HCT116 (cell line): Measurements from ENCODE around the gene KLF3. TPM values are rescaled to one million over a fixed set of nuclear protein-coding genes. Genes with fewer than 3 reads are reported as not detected.

Source experiments
- ATAC-seq: fragments of 200-7000 bp; cut with Tn5 transposase; 2 replicates; pipeline ENCODE4 v1.9.1; 2020; ENCODE audit warnings: mild to moderate bottlenecking, moderate library complexity
- BruUV-seq: library from RNA; stranded (reverse); fragments of 400-500 nt; replicated peaks from 2 replicates; lab custom pipeline; 2021; lab: Mats Ljungman, UMichigan
- CTCF ChIA-PET: fragments of 300-600 bp; sonication (Branson Sonifier 250); formaldehyde crosslinking; loops from one replicate; lab custom pipeline; 2021; ENCODE audit warnings: antibody characterized with exemption; lab: Charles Lee
- POLR2A ChIA-PET: fragments of 300-600, 350-600 bp; sonication (Branson Sonifier 250); formaldehyde crosslinking; loops from one replicate; lab custom pipeline; 2021; ENCODE audit warnings: antibody characterized with exemption; lab: Charles Lee
- RAD21 ChIA-PET, 2 experiments: fragments of 300-600 bp; sonication (Branson Sonifier 250); formaldehyde crosslinking; loops; one replicate each; lab custom pipeline; 2023; ENCODE audit warnings: low total read pairs in 2 of 2; ENCODE audit not compliant: uncharacterized antibody in 2 of 2, unreplicated experiment in 2 of 2, low non-redundant PET in 1 of 2; lab: Charles Lee
- DNase-seq: peaks from one replicate; pipeline ENCODE4 v3.0.0-alpha.2; 2010; ENCODE audit warnings: low read depth, low spot score
- H2AFZ ChIP-seq: fragments of 200-600 bp; shearing (Covaris generic), sonication (generic); 2 replicates; pipeline ENCODE4 v1.6.1; 2017; ENCODE audit warnings: low read depth, mixed run types, mixed read lengths, antibody characterized with exemption, low read length; ENCODE audit not compliant: poor library complexity, severe bottlenecking
- H3K27ac ChIP-seq: 2 replicates; pipeline ENCODE4 v1.5.1; 2012; ENCODE audit warnings: low read depth, low read length
- H3K27me3 ChIP-seq: fragments of 200-600 bp; sonication (generic); 2 replicates; pipeline ENCODE4 v1.6.1; 2016; ENCODE audit warnings: mixed run types, low read length, mixed read lengths; ENCODE audit not compliant: insufficient read depth
- H3K36me3 ChIP-seq, 2 experiments: fragments of 200-500 bp in 1 of 2; fragments of 200-600 bp in 1 of 2; sonication (Bioruptor generic) in 1 of 2; sonication (generic) in 1 of 2; 2 replicates each; pipeline versions ENCODE4 v1.5.1 to v1.6.1; 2014 to 2016; ENCODE audit warnings: low read length in 2 of 2, inconsistent platforms in 1 of 2, mixed read lengths in 1 of 2, mixed run types in 1 of 2; ENCODE audit not compliant: insufficient read depth in 2 of 2, control insufficient read depth in 1 of 2
- H3K4me1 ChIP-seq, 2 experiments: fragments of 200-600 bp in 1 of 2; sonication (generic) in 1 of 2; 2 replicates each; pipeline versions ENCODE4 v1.5.1 to v1.6.1; 2012 to 2017; ENCODE audit warnings: low read length in 2 of 2, inconsistent platforms in 1 of 2, mild to moderate bottlenecking in 1 of 2, mixed read lengths in 1 of 2, mixed run types in 1 of 2, moderate library complexity in 1 of 2; ENCODE audit not compliant: insufficient read depth in 2 of 2, control insufficient read depth in 1 of 2
- H3K4me2 ChIP-seq: fragments of 200-600 bp; sonication (generic); 2 replicates; pipeline ENCODE4 v1.6.1; 2017; ENCODE audit warnings: mixed run types, low read length, mixed read lengths
- H3K4me3 ChIP-seq, 2 experiments: fragments of 200-600 bp in 1 of 2; sonication (generic) in 1 of 2; replicated peaks in 1 of 2; 2 replicates each; pipeline ENCODE4 v1.5.1; 2011 to 2016; ENCODE audit warnings: low read length in 2 of 2, control low read depth in 1 of 2, low read depth in 1 of 2, mild to moderate bottlenecking in 1 of 2, mixed read lengths in 1 of 2, mixed run types in 1 of 2
- H3K79me2 ChIP-seq: fragments of 200-600 bp; sonication (generic); 2 replicates; pipeline ENCODE4 v1.6.1; 2017; ENCODE audit warnings: mild to moderate bottlenecking, mixed run types, low read length, moderate library complexity, mixed read lengths; ENCODE audit not compliant: insufficient read depth
- H3K9ac ChIP-seq: fragments of 200-600 bp; sonication (generic); 2 replicates; pipeline ENCODE4 v1.6.1; 2016; ENCODE audit warnings: low read length, mixed read lengths
- H3K9me2 ChIP-seq: fragments of 200-600 bp; sonication (generic), shearing (Covaris generic); 2 replicates; pipeline ENCODE4 v1.6.1; 2017; ENCODE audit warnings: mixed run types, mild to moderate bottlenecking, moderate library complexity; ENCODE audit not compliant: insufficient read depth
- H3K9me3 ChIP-seq, 2 experiments: fragments of 200-500 bp in 1 of 2; fragments of 200-600 bp in 1 of 2; sonication (Bioruptor generic) in 1 of 2; sonication (generic) in 1 of 2; 2 replicates each; pipeline ENCODE4 v1.6.1; 2014 to 2017; ENCODE audit warnings: low read length in 2 of 2, mixed read lengths in 2 of 2, inconsistent platforms in 1 of 2, low read depth in 1 of 2, mild to moderate bottlenecking in 1 of 2, mixed run types in 1 of 2, moderate library complexity in 1 of 2; ENCODE audit not compliant: control insufficient read depth in 1 of 2, insufficient read depth in 1 of 2
- H4K20me1 ChIP-seq: fragments of 200-600 bp; sonication (generic), shearing (Covaris generic); 2 replicates; pipeline ENCODE4 v1.6.1; 2017; ENCODE audit warnings: mixed run types, mild to moderate bottlenecking, moderate library complexity; ENCODE audit not compliant: insufficient read depth
- CBX3 ChIP-seq: IDR thresholded peaks from 2 replicates; pipeline ENCODE4 v1.6.1; 2012; ENCODE audit warnings: low read depth
- CEBPB ChIP-seq: IDR thresholded peaks from 2 replicates; pipeline ENCODE4 v1.6.1; 2012; ENCODE audit warnings: low read depth
- CTCF ChIP-seq, 3 experiments: fragments of 200-600 bp in 1 of 3; sonication (generic) in 1 of 3; IDR thresholded peaks in 2 of 3; conservative IDR thresholded peaks in 1 of 3; 2 replicates each; pipeline ENCODE4 v1.5.1; 2012 to 2017; ENCODE audit warnings: low read depth in 2 of 3, low read length in 2 of 3, antibody characterized with exemption in 1 of 3, borderline replicate concordance in 1 of 3, control low read depth in 1 of 3, mild to moderate bottlenecking in 1 of 3, mixed read lengths in 1 of 3, mixed run types in 1 of 3, moderate library complexity in 1 of 3; ENCODE audit not compliant: insufficient read depth in 1 of 3
- EGR1 ChIP-seq: IDR thresholded peaks from 2 replicates; pipeline ENCODE4 v1.6.1; 2012; ENCODE audit warnings: low read depth
- ELF1 ChIP-seq: IDR thresholded peaks from 2 replicates; pipeline ENCODE4 v1.6.1; 2012; ENCODE audit warnings: low read depth, borderline replicate concordance
- EZH2 ChIP-seq: fragments of 200-600 bp; sonication (generic); IDR thresholded peaks from 2 replicates; pipeline ENCODE4 v1.6.1; 2017; ENCODE audit warnings: antibody characterized with exemption, mixed run types
- EZH2phosphoT487 ChIP-seq: fragments of 200-600 bp; IDR thresholded peaks from 2 replicates; pipeline ENCODE4 v1.6.1; 2018; ENCODE audit warnings: antibody characterized with exemption, borderline replicate concordance
- FOSL1 ChIP-seq: IDR thresholded peaks from 2 replicates; pipeline ENCODE4 v1.6.1; 2012; ENCODE audit warnings: low read depth
- JUND ChIP-seq: IDR thresholded peaks from 2 replicates; pipeline ENCODE4 v1.6.1; 2012
- MAX ChIP-seq: IDR thresholded peaks from 2 replicates; pipeline ENCODE4 v1.6.1; 2012
- POLR2AphosphoS5 ChIP-seq: IDR thresholded peaks from 2 replicates; pipeline ENCODE4 v1.6.1; 2011; ENCODE audit warnings: mild to moderate bottlenecking, low read depth, low read length, moderate library complexity
- RAD21 ChIP-seq: IDR thresholded peaks from 2 replicates; pipeline ENCODE4 v1.6.1; 2012; ENCODE audit warnings: low read depth, mild to moderate bottlenecking
- REST ChIP-seq: IDR thresholded peaks from 2 replicates; pipeline ENCODE4 v1.6.1; 2012; ENCODE audit warnings: low read depth
- SIN3A ChIP-seq: IDR thresholded peaks from 2 replicates; pipeline ENCODE4 v1.6.1; 2012; ENCODE audit warnings: low read depth
- SP1 ChIP-seq: IDR thresholded peaks from 2 replicates; pipeline ENCODE4 v1.6.1; 2012; ENCODE audit warnings: low read depth
- SRF ChIP-seq: IDR thresholded peaks from 2 replicates; pipeline ENCODE4 v1.6.1; 2012; ENCODE audit warnings: low read depth
- TCF7L2 ChIP-seq: IDR thresholded peaks from 2 replicates; pipeline ENCODE4 v1.7.0; 2011; ENCODE audit warnings: borderline replicate concordance, inconsistent platforms; ENCODE audit not compliant: insufficient read depth, insufficient read length; ENCODE audit errors: extremely low read depth
- YY1 ChIP-seq: IDR thresholded peaks from 2 replicates; pipeline ENCODE4 v1.6.1; 2011; ENCODE audit warnings: low read length, low read depth, moderate library complexity, mild to moderate bottlenecking; ENCODE audit not compliant: insufficient replicate concordance; ENCODE audit errors: extremely low read depth
- ZFX ChIP-seq: fragments of 450-650 bp; IDR thresholded peaks from 2 replicates; pipeline ENCODE4 v1.6.1; 2017
- ZNF274 ChIP-seq: fragments of 200-500 bp; sonication (Bioruptor generic); IDR thresholded peaks from 2 replicates; pipeline ENCODE4 v1.6.1; 2014; ENCODE audit warnings: mild to moderate bottlenecking, low read depth, low read length, inconsistent platforms
- intact Hi-C: fragments of 100-400 bp; cut with micrococcal nuclease; formaldehyde crosslinking; loops from 2 replicates; pipeline ENCODE4 v1.10.0; 2022
- total RNA-seq: library from RNA; stranded (reverse); gene quantifications from one replicate; pipeline ENCODE4 v1.2.1, GENCODE V29; 2021; ENCODE audit not compliant: unreplicated experiment

The KLF3 gene
- total RNA-seq, 1 experiment from 2014 or later = 44.2 TPM

GRCh38 chr4:38734446-38734845 is 70.4 kb downstream of the KLF3 start:
- ChIA-PET RAD21 (no interaction called here), CTCF (interaction anchor here (1.0 kb wide), 1 partner anchor 554 kb away, joined by 4 read pairs; no protein-coding TSS in a partner anchor), POLR2A (no interaction called here)
- intact Hi-C loops = no loop called here
- Histone ChIP-seq H3K9me3 (no peaks in the 10 kb centered on the region; a peak in 1 of 4 replicates), H3K27me3 (no peaks in the 10 kb centered on the region), H3K4me2 (no peak overlapping the region), H2AFZ (no peak overlapping the region), H3K36me3 (no peaks in the 10 kb centered on the region), H3K9me2 (no peaks in the 10 kb centered on the region), H3K9ac (no peak overlapping the region), H3K4me3 (no peak overlapping the region), H3K79me2 (no peaks in the 10 kb centered on the region), H3K27ac (no peak overlapping the region), H3K4me1 (peaks cover 4 to 10% of the 10 kb centered on the region in 2 experiments; a peak in 2 of 4 replicates), H4K20me1 (no peaks in the 10 kb centered on the region)
- TF ChIP-seq CEBPB (no peak), EZH2phosphoT487 (no peak), RAD21 (no peak), SIN3A (no peak), ZNF274 (no peak), ELF1 (no peak), POLR2AphosphoS5 (no peak), FOSL1 (no peak), ZFX (no peak), YY1 (no peak), SRF (no peak), CBX3 (no peak), CTCF (IDR thresholded peaks at IDR 0.05 in 2 of 3, conservative IDR thresholded peaks at IDR 0.05 in 1 of 3; ENCODE audit: borderline replicate concordance in 1 of 3, insufficient read depth in 1 of 3, low read depth in 2 of 3, low read length in 2 of 3) (no peak), JUND (no peak), EGR1 (no peak), EZH2 (no peak), MAX (no peak), REST (no peak), SP1 (no peak), TCF7L2 (no peak)
- no TSS peak for BruUV-seq
- DNase-seq = no peak
- ATAC-seq = no peak
